ENCODE measurements around the gene G2E3. TPM values are rescaled to one million over a fixed set of nuclear protein-coding genes. Genes with fewer than 3 reads are reported as not detected.

G2E3 gene
- total and polyA plus RNA-seq, 2 of the 13 experiments (the other 11 are each of a cell fraction or from before 2014, with no cell fraction given) = 22.8 to 63.0 TPM

GRCh38 chr14:30582376-30582775 is 23.4 kb downstream of the G2E3 start:
- H3K4me1 ChIP-seq (ENCODE audit: insufficient read depth, low read length) = 0 out of 2 replicates have a peak, but pooled peaks cover 3% of the 10 kb centered on the region
- H3K9me3 ChIP-seq (ENCODE audit: low read length) = peaks cover 13% of the 10 kb centered on the region; the same call in 1 of the 2 replicates
- H3K4me2 ChIP-seq (ENCODE audit: low read depth, low read length) = no peak overlapping the region
- H3K9ac ChIP-seq (ENCODE audit: insufficient read depth, low read depth, low read length) = no peak overlapping the region
- POLR2A ChIA-PET = no interaction called here
- no peak overlapping the region for H3K27ac ChIP-seq (ENCODE audit: extremely low read length, insufficient read depth, low read length)
- TF ChIP-seq RBM22 (optimal IDR thresholded peaks at IDR 0.05; ENCODE audit: low read length) (no peak), MAFK (conservative IDR thresholded peaks at IDR 0.05 in 1 of 2, IDR thresholded peaks at IDR 0.05 in 1 of 2; ENCODE audit: low read length in 2 of 2) (peak; percentile 55 to 56), PAWR (CRISPR knock-in tag; IDR thresholded peaks at IDR 0.05; ENCODE audit: borderline replicate concordance) (no peak), MAFF (IDR thresholded peaks at IDR 0.05; ENCODE audit: low read depth, low read length) (peak; percentile 33; the same call in 1 of the 2 replicates)
- no peak for DNase-seq (ENCODE audit: low spot score)
- CTCF ChIA-PET (ENCODE audit: low intra/inter-chr PET ratio, low total read pairs) = no interaction called here
- in situ Hi-C loops (cut with HindIII; ENCODE audit: extremely low pct_ligation_motif_present, low pct_unique_long_range_greater_than_20kb) (no loop called here), intact Hi-C loops (cut with micrococcal nuclease; ENCODE audit: unreplicated experiment) (no loop called here)
- no peaks in the 10 kb centered on the region for H3K27me3 ChIP-seq (ENCODE audit: control insufficient read depth in 1 of 2, insufficient read depth in 2 of 2, low read length in 2 of 2)
- FAIRE-seq = no peak
- 100% methylated on average over 1 of the region's 1 CpG for WGBS (ENCODE audit: low lambda C conversion rate)
- peaks cover 4 to 30% of the 10 kb centered on the region in 2 experiments; a peak in 3 of 5 replicates for H3K36me3 ChIP-seq (replicated peaks in 1 of 2; ENCODE audit: control insufficient read depth in 1 of 2, insufficient read depth in 2 of 2, low read length in 2 of 2)
- H3K4me3 ChIP-seq (replicated peaks in 1 of 3; ENCODE audit: insufficient read depth in 1 of 3, low read depth in 2 of 3, low read length in 3 of 3) = no peak overlapping the region
- no peak overlapping the region for H2AFZ ChIP-seq (ENCODE audit: low read length)
- H3K79me2 ChIP-seq (ENCODE audit: insufficient read depth, low read length) = peaks cover 99% of the 10 kb centered on the region
- peaks cover 4% of the 10 kb centered on the region; the same call in 1 of the 2 replicates for H4K20me1 ChIP-seq (ENCODE audit: insufficient read depth, low read length)
- BruUV-seq (replicated peaks) = TSS peak; percentile 8
- ATAC-seq = no peak

- BruUV-seq (replicated peaks) = no TSS peak
- intact Hi-C loops (cut with micrococcal nuclease; ENCODE audit: unreplicated experiment) (no loop called here), in situ Hi-C loops (cut with HindIII; ENCODE audit: extremely low pct_ligation_motif_present, low pct_unique_long_range_greater_than_20kb) (no loop called here)
- no peaks in the 10 kb centered on the region for H3K27me3 ChIP-seq (ENCODE audit: control insufficient read depth in 1 of 2, insufficient read depth in 2 of 2, low read length in 2 of 2)
- no peak overlapping the region for H3K4me3 ChIP-seq (replicated peaks in 1 of 3; ENCODE audit: insufficient read depth in 1 of 3, low read depth in 2 of 3, low read length in 3 of 3)
- H3K36me3 ChIP-seq (replicated peaks in 1 of 2; ENCODE audit: control insufficient read depth in 1 of 2, insufficient read depth in 2 of 2, low read length in 2 of 2) = peaks cover 7 to 42% of the 10 kb centered on the region in 2 experiments; a peak in 4 of 5 replicates
- no peak overlapping the region for H3K9ac ChIP-seq (ENCODE audit: insufficient read depth, low read depth, low read length)
- TF ChIP-seq FOXJ3 (CRISPR knock-in tag; IDR thresholded peaks at IDR 0.05; ENCODE audit: borderline replicate concordance) (0 out of 2 replicates have a peak, but pooled peaks have one; percentile 21), SNAPC2 (CRISPR knock-in tag; IDR thresholded peaks at IDR 0.05) (0 out of 2 replicates have a peak, but pooled peaks have one; percentile 33), PBX2 (CRISPR knock-in tag; IDR thresholded peaks at IDR 0.05) (no peak), ETV5 (CRISPR knock-in tag; IDR thresholded peaks at IDR 0.05; ENCODE audit: borderline replicate concordance) (no peak), ZNF383 (CRISPR knock-in tag; IDR thresholded peaks at IDR 0.05; ENCODE audit: borderline replicate concordance) (0 out of 2 replicates have a peak, but pooled peaks have one; percentile 5)
- FAIRE-seq = no peak
- H3K4me2 ChIP-seq (ENCODE audit: low read depth, low read length) = no peak overlapping the region
- H4K20me1 ChIP-seq (ENCODE audit: insufficient read depth, low read length) = 0 out of 2 replicates have a peak, but pooled peaks cover 4% of the 10 kb centered on the region
- POLR2A ChIA-PET = no interaction called here
- CTCF ChIA-PET (ENCODE audit: low intra/inter-chr PET ratio, low total read pairs) = no interaction called here
- peaks cover 13% of the 10 kb centered on the region; the same call in 1 of the 2 replicates for H3K9me3 ChIP-seq (ENCODE audit: low read length)
- H3K4me1 ChIP-seq (ENCODE audit: insufficient read depth, low read length) = no peaks in the 10 kb centered on the region
- H3K79me2 ChIP-seq (ENCODE audit: insufficient read depth, low read length) = peaks cover 87% of the 10 kb centered on the region
- no peak overlapping the region for H3K27ac ChIP-seq (ENCODE audit: extremely low read length, insufficient read depth, low read length)
- DNase-seq (ENCODE audit: low spot score) = no peak
- no peak overlapping the region for H2AFZ ChIP-seq (ENCODE audit: low read length)
- ATAC-seq = no peak
Observed at GRCh38 chr14:30584058-30584630, 25.2 kb downstream of the G2E3 start.
